Measurements from ENCODE around the gene ZCCHC24. TPM values are rescaled to one million over a fixed set of nuclear protein-coding genes. Genes with fewer than 3 reads are reported as not detected.

ZCCHC24 gene
- polyA plus RNA-seq (ENCODE audit: insufficient read length) = 68.8 TPM

DNA sequence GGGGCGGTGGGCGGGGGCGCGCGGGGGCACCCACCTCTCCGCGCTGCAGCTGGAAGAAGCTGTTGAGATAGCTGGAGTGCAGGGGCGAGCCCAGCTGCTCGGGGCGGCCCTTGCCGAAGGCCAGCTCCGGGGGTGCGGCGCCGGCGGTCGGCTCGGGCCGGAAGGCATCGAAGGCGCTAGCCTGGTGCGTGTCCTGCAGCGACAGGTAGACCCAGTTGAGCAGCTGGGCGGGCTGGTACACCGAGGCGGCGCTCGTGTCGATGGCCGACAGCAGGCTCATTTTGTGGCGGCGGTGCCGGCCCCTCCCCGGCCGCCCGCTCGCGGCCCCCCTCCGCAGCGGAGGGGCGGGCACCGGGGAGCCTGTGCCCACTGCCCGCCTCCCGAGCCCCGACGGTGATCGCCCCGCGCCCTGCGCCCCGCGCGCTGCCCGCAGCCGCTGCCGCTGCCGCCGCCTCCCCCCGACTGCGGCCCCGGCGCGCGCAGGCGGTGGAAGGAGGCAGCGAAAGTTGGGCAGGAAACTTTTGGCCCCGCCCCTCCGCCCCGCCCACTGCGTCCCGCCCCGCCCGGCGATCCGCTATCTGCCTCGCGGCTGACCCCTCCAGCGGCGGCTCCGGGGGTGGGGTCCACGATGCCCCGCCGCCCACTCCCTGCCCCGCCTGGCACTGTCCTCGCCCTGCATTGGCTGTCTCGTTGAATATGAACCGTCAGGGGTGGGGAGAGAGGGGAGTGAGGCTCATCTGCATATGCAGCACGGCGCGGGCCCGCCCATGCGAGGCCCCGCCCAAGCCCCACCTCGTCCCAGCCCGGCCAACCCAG lies at the start of gene ZCCHC24:
Gene ZCCHC24 (minus strand): TSS at position 464 of the 816 bp plus-strand sequence. CDS start 184 bp downstream, at position 280.
- peak; percentile 91 for DNase-seq (ENCODE audit: low read depth)

DNA sequence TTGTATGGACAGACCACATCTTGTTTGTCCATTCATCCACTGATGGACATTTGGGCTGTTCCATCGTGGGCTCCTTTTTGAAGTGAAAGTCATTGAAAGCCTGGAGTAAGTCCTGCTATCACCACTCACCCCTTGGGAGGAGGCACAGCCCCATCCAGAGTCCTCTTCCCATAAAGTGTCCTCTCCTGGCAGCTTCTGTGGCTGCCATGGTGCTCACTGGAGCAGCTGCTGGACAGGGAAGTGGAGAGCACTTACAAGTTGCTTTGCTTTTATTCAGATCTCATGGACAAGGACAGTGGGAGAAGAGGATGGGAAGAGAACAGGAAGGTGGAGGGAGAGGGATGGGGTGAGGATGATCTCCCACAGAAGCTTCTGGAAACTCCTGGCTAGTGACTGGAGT lies 48.4 kb upstream of the ZCCHC24 start:
- DNase-seq (ENCODE audit: low read depth) = no peak

DNA sequence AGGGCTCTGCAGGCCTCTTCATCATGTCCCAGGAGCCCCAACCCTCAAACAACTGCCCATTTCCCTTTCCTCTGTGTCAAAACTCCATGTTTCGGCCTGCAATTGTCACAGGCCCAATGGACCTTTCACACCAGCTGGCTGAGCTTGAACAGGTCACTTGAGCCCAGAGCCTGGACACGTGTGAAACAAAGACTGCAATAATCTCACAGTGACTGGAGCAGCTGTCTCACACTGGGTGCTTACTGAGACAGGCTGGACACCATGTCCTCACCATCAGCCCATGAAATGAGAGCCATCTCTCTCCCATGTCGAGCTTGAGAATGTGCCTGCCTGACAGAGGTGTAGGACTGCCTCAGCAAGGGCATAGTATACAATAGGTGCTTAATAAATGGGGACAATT lies 47.4 kb upstream of the ZCCHC24 start:
- no peak for DNase-seq (ENCODE audit: low read depth)

DNA sequence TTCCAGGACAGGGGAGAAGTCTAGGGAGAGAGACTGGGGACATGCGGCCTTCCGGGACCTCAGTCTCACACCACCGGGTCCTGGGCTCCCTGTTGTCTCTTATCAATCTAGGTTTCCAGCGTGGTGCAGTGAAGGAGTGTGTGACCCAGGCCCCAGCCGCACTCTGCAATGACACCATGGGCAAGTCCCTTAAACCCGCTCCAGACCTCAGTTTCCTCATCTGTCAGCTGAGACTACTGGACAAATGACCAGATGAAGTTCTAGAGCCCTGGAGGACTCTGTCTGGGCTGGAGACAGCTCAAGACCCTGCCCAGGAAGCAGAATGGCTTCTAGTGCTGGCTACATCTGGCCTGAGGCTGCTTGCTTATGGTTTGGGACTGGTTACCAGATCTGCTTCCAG lies 46.8 kb upstream of the ZCCHC24 start:
- DNase-seq (ENCODE audit: low read depth) = no peak

DNA sequence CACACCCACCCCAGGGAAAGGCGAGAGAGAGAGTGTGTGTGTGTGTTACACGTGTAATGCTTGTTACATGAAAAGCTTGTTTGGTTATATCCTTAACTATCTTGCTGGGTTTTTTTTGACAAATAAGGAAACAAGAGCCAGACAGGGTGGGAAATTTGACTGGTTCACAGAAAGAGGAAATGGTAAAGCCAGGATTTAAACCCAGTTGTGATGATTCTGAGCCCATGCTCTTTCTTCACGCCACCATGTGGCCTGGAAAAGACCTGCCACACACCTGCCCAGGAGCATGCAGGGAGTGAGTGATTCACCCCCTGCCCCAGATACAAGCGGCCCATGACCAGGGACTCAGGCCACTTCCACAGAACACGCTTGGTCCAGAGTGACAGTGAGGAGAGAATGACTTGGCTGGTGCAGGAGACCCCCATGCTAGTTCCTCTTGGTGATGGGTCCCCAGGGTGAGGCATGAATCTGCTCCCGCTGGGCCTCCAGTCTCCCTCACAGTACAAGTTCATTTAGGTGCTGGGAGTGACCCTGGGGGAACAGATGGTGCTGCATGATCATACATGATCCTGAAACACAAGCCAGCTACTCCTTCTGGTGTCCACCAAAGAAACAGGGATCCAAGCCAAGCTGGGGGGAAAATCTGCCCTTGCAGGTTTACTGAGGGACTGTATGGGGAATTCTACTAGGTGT lies 45.9 kb upstream of the ZCCHC24 start:
- DNase-seq (ENCODE audit: low read depth) = no peak

DNA sequence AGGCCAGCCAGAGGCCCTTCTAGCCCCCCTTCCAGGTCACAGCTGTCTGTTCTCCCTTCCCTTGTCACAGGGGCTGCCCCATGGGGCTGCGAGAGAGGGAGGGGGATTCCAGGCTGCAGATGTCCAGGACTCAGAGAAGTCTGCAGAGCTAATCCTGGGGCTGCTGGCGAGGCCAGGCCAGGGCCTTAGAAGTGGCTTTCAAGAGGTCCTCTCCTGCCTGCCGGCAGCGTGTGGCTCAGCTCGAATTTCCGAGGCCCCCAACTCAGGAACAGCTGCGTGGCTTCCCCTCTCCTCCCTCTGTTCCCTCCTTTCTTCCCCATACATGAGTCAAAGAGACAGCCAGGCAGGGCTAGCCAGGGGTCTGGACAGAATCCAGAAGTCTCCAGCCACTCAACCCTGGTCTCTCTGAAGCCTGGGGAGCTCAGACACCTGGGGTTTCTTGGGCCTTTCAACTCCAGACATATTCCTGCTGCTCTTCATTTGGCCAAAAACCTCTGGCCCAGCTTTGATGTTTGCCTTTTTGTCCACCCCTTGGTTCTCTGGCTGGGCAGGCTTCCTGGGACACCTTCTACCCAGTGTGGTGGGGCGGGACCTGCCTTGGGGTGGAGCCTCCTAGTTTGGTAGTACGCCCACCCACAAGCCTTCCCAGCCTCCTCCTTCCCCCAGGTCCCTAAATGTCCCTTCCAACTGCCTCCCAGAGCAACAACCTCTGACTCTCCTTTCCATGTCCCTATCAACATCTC lies 45.1 kb upstream of the ZCCHC24 start:
- DNase-seq (ENCODE audit: low read depth) = no peak

DNA sequence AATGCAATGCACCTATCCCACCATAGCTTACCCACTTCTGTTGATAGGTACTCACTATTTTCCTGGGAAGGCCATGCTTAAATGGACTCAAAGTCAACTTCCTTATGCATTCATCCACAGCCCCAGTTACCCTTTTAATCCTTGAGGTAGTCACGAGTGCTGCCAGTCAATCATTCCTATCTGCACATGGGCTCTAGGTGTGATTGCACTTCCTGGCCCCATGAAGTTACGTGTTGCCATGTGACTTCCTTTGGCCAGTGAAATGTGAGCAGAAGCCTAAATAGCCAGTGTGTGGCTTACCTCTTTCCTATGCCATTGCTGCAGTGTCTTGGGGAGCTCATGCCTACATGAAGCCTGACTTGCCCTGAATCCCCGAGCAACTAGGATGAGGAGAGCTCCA lies 43.4 kb upstream of the ZCCHC24 start:
- no peak for DNase-seq (ENCODE audit: low read depth)

DNA sequence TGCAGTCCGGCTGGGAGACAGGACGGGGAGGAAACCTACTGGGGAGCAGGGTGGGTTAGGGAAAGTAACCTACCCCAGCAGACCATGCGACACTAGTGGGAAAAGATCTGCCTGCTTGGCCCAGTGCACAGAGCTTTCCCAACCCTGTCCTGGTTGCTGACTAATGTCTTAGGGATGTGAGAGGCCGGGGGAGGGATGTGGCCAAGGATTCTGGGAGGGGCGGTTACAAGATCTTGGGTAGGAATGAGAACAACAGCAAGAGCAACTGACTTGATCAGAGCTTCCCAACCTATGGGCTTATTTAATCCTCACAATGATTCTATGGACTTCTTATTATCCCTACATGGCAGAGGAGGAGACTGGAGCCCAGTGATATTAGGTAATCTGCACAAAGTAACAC lies 42.9 kb upstream of the ZCCHC24 start:
- DNase-seq (ENCODE audit: low read depth) = no peak

DNA sequence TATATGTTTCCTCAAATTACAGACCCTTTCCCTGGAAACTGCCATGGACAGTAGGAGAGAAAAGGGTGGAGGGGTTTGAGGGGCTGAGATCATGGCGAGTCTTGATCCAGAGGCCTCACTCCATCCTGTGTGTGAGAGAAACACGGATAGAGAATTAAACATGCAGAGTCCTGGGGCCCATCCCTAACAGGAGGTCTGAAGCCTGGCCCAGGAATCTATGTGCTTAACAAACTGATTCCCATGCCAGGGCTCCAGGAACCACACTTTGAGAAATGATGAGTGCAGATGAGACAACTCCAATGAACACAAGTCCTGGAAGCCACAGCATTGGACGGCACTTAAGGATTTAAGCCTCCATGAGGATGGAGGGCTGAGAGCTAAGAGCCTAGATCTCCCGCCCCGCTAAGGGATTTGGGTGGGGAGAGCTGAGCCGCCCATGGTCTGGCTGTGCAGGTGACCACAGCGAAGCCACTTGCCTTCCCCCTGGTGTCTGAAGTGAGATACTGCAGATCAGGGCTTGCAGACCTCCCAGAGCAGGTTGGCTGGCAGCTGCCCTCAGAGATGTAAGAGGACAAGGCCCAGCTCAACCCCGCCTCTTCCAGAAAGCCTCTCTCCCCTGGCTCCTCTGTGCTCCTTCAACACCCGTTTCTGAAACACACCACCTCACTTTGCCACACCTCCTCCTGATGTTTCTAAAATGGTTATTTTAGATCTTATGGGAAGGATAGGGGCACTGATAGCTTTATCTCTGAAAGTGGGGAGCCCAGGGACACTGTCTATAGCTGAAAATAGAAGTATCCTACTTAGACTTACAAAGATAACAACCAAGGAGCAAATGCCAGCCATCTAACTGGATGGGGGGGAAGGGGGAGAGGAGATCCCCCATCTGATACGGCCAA lies 42.1 kb upstream of the ZCCHC24 start:
- no peak for DNase-seq (ENCODE audit: low read depth)

DNA sequence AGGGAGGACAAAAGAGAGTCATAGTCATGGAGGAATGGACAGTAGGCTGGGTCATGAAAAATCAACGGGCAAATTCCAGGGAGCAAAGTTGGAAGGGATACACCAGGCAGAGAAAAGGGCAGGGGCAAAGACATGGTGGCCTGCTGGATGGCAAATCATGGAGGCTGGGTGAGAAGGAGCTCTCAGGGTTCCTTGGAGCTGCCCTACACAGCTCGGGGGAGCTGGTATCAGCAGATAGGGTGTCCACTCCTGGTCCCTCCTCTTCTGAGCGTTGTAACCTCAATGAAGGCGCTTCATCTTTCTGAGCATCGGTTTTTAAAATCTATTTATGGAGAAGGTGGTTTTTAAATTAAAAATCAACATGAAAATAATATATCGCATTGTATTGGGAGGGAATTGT lies 39.1 kb upstream of the ZCCHC24 start:
- no peak for DNase-seq (ENCODE audit: low read depth)

DNA sequence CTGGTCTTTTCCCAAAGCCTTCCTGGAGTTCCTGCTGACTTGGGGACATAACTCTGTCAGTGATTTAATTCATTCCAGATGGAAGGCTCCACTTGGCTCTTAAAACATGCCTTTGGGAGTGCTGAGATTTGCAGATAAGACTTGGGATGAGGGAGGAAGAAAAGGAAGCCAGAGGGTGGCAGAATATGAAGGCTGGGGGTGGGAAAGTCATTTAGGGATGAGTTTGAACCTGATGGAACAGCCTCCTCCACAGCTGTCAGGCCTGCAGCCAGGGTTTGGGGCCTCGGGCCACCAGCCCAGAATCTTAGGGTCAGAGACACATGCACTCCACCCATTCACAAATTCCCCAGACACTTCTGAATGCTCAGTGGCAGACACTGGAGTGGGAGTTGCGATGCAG lies 38.5 kb upstream of the ZCCHC24 start:
- no peak for DNase-seq (ENCODE audit: low read depth)

DNA sequence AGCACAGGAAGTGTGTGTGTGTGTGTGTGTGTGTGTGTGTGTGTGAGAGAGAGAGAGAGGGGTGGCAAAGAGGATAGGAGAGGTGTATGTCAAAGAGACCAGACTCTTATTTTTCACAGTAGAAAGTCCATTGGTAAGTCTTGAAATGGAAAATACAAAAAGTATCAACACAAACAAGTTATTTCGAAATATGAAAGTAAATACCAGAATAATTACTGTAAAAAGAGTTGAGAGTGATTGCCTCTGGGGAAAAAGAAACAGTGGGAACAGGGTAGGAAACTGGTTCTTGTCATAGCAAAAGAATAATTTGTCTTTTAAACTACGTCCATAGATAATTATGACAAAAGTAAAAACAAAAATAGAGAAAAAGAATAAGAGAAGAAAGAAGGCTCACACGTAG lies 37.9 kb upstream of the ZCCHC24 start:
- DNase-seq (ENCODE audit: low read depth) = no peak

DNA sequence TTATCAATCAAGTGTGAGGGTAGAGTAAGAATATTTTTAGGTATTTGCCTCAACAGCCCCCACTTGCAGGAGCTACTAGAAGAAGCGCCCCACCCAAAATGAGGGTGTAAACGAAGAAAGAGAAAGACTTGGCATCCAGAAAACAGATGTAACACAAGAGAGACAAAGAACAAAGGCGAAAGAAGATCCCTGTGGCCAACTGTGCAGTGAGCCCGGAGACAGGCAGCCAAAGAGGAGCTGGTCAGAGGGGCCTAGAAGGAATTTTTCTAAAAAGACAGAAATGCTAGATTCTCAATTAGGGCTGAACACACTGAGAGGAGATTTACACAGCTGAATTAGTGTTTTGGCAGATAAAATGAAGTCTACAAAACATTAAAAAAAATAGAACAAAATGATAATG lies 37.3 kb upstream of the ZCCHC24 start:
- DNase-seq (ENCODE audit: low read depth) = no peak

DNA sequence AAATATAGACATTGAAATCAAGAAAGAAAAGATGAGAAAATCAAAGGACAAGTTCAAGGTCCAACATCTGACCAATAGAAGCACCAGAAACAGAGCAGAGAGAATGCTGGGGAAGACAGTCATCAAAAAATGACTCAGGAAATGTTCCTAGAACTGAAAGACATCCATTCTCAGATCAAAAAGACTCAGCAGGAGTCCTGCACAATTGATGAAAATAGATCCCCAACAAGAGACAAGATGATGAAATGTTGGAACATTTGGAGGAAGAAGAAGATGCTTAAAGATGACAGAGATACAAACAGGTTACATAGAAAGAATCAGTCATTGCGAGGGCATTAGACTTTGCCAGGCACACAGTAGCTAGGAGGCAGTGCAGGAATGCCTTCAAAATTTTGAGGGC lies 36.9 kb upstream of the ZCCHC24 start:
- DNase-seq (ENCODE audit: low read depth) = no peak

DNA sequence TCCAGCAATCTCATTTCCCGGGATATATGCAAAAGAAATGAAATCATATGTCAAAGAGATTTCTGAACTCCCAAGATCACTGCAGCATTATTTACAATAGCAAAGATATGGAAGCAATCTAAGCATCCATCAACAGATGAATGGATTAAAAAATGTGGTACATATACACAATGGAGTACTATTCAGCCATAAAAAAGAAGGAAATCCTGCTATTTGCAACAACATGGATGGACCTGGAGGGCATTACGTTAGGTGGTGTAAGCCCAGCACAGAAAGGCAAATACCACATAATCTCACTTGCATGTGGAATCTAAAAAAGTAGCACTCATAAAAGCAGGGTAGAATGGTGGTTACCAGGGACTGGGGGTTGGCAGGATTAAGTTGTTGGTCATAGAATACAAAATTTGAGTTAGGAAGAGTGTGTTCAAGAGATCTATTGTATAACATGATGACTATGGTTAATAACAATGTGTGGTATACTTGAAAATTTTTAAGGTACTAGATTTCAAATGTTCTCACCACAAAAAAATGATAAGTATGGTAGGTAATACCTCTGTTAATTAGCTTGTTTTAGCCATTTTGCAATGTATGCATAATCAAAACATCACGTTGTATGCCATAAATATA lies 34.0 kb upstream of the ZCCHC24 start:
- no peak for DNase-seq (ENCODE audit: low read depth)

DNA sequence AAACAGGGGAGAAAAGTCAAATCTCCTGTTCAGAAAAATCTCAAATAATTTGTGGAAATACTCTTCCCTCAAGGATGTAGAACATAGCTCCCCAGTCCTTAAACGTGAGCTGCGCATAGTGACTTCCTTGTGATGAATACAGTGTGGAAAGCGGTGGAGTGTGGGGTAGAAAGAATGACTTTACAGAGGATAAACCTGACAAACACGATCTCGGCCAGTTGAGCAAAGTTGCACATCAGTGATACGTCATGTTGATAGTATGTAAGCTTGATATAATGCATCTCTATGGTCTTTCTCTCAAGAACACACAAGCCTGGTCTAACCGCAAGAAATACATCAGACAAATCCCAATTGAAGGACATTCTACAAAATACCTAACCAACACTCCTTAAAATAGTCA lies 32.0 kb upstream of the ZCCHC24 start:
- no peak for DNase-seq (ENCODE audit: low read depth)

DNA sequence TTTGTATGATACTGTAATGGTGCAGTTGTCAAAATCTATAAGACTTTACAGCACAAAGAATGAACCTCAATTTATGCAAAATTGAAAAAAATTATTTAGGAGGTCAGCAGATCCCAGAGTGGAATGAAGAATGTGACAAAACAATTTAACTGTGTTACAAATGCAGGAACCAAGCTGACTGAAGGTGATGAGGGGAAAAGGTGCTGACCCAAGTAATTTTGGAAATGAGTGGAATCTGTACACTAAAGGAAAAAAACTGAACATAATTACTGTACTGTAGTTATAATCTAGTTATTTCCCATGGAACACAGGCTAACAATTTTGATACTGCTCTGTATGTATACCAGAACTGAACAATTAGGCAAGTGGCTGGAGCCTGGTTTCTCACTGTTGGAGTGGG lies 31.2 kb upstream of the ZCCHC24 start:
- DNase-seq (ENCODE audit: low read depth) = no peak

DNA sequence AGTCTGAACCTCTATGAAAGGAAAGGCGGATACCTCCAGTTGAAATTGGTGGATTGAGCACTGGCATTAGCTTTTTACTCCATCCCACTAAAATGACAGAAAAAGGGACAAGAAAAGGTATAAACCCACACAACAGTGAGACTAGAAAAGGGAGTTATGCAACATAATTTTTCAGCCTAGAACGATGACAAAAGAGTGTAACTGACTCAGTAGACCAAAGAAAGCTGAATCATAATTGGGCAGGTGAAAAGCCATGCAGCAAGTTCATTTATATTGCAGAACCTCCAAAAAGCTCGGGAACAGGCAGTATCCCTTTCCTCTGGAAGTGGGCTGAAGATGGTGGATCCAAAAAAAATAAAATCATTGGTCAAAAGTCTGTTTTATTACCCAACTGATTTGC lies 30.5 kb upstream of the ZCCHC24 start:
- no peak for DNase-seq (ENCODE audit: low read depth)

DNA sequence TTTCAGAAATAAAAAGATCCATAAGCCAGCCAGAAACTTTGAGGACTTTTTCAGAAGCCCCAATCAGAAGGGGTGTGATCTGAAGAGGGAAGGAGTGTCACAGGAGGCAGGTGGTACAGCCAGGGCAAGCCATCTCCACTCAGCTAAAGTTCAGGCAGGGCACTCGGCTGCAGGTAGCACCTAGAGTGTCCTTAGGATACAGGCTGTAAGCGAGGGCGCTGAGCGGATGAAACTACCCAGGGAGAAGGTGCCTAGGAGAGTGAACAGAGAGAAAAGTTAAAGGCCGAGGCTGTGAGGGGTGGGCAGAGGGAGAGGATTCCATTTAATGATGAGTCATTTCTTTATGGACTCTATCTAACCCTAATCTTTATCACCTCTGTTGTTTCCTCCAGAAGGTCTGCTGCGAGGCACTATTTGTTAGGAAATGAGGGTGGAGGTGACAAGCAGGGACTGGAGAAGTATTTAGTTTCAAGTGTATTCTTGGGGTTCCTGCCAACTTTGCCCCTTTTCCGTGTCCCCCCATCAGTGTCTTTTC lies 29.8 kb upstream of the ZCCHC24 start:
- no peak for DNase-seq (ENCODE audit: low read depth)

DNA sequence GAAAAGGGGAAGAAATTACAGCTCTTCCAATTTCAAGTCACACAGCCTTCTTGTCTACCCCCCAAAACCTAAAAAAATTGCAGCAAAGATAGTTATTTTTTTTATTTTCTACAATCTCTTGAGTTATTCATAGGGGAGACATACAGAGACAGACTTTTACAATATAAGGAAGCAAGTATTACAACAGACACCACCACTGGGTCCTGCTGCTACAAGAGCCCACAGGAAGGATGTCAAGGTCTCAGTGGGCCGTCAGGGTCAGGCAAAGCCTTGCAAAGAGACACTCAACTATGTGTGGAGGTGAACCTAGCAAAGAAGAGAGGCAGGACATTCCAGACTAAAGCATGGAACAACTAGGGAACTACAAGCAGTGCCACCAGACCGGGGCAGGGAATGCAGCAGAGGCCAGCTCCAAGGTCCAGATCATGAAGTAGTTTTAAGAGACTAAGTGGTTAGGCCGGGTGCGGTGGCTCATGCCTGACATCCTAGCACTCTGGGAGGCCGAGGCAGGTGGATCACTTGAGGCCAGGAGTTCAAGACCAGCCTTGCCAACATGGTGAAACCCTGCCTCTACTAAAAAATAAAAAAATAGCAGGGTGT lies 28.2 kb upstream of the ZCCHC24 start:
- DNase-seq (ENCODE audit: low read depth) = no peak

All from forelimb muscle (tissue), 1 donor.